MM.1S (cell line): ENCODE measurements around the gene SLIT3.

Experiments used
- DNase-seq: peaks from one replicate; pipeline ENCODE4 v3.0.0-alpha.2; 2015
- H2AFZ ChIP-seq: fragments of 300-600 bp; sonication (generic); 2 replicates; pipeline ENCODE4 v1.6.0; 2016; ENCODE audit warnings: antibody characterized with exemption, low read length
- H3F3A ChIP-seq: fragments of 300-600 bp; sonication (generic); 2 replicates; pipeline ENCODE4 v1.6.1; 2016; ENCODE audit warnings: mild to moderate bottlenecking, antibody characterized with exemption, low read length, moderate library complexity, mixed read lengths; ENCODE audit not compliant: insufficient read depth
- H3K27ac ChIP-seq: fragments of 300-600 bp; sonication (generic); 2 replicates; pipeline ENCODE4 v1.5.1; 2016; ENCODE audit warnings: mild to moderate bottlenecking, low read length
- H3K27me3 ChIP-seq: fragments of 300-600 bp; sonication (generic); replicated peaks from 2 replicates; pipeline ENCODE4 v1.6.0; 2016; ENCODE audit warnings: low read length; ENCODE audit not compliant: insufficient read depth
- H3K36me3 ChIP-seq: fragments of 300-600 bp; sonication (generic); replicated peaks from 2 replicates; pipeline ENCODE4 v1.6.1; 2016; ENCODE audit warnings: mild to moderate bottlenecking, low read length, mixed read lengths; ENCODE audit not compliant: insufficient read depth
- H3K4me1 ChIP-seq: fragments of 300-600 bp; sonication (generic); 2 replicates; pipeline ENCODE4 v1.6.1; 2016; ENCODE audit warnings: low read length, mixed read lengths
- H3K4me2 ChIP-seq: fragments of 300-600 bp; sonication (generic); 2 replicates; pipeline ENCODE4 v1.6.0; 2016; ENCODE audit warnings: low read depth, low read length
- H3K4me3 ChIP-seq: fragments of 300-600 bp; sonication (generic); 2 replicates; pipeline ENCODE4 v1.5.1; 2016; ENCODE audit warnings: low read length, mixed read lengths
- H3K79me2 ChIP-seq: fragments of 300-600 bp; sonication (generic); 2 replicates; pipeline ENCODE4 v1.6.1; 2016; ENCODE audit warnings: mixed run types, low read length, mixed read lengths
- H3K9ac ChIP-seq: fragments of 300-600 bp; sonication (generic); 2 replicates; pipeline ENCODE4 v1.6.1; 2016; ENCODE audit warnings: low read length, mixed read lengths
- H3K9me2 ChIP-seq: fragments of 300-600 bp; sonication (generic); replicated peaks from 2 replicates; pipeline ENCODE4 v1.6.1; 2016; ENCODE audit warnings: mild to moderate bottlenecking, low read length, mixed read lengths; ENCODE audit not compliant: insufficient read depth
- H3K9me3 ChIP-seq: fragments of 300-600 bp; sonication (generic); replicated peaks from 2 replicates; pipeline ENCODE4 v1.6.1; 2016; ENCODE audit warnings: mild to moderate bottlenecking, low read length, mixed read lengths; ENCODE audit not compliant: insufficient read depth
- H4K20me1 ChIP-seq: fragments of 300-600 bp; sonication (generic); 2 replicates; pipeline ENCODE4 v1.6.1; 2016; ENCODE audit warnings: mild to moderate bottlenecking, low read length, moderate library complexity, mixed read lengths; ENCODE audit not compliant: insufficient read depth
- CTCF ChIP-seq: fragments of 300-600 bp; sonication (generic); IDR thresholded peaks from 2 replicates; pipeline ENCODE4 v1.5.1; 2016; ENCODE audit warnings: antibody characterized with exemption, low read length, mixed read lengths
- EZH2 ChIP-seq: fragments of 300-600 bp; sonication (generic); optimal IDR thresholded peaks from 2 replicates; pipeline ENCODE3; 2017; ENCODE audit warnings: low read depth, mild to moderate bottlenecking, antibody characterized with exemption, low read length, mixed read lengths
- EZH2phosphoT487 ChIP-seq: fragments of 300-600 bp; sonication (generic); IDR thresholded peaks from 2 replicates; pipeline ENCODE4 v1.6.1; 2018; ENCODE audit warnings: antibody characterized with exemption, low read length

SLIT3 gene

GRCh38 chr5:169280286-169280685, 20.7 kb downstream of the SLIT3 start:
- no peaks in the 10 kb centered on the region for H3K36me3 ChIP-seq
- H3K4me3 ChIP-seq: no peak overlapping the region
- H3K9ac ChIP-seq: no peak overlapping the region
- H3F3A ChIP-seq: no peaks in the 10 kb centered on the region
- H3K9me3 ChIP-seq: no peaks in the 10 kb centered on the region
- no peaks in the 10 kb centered on the region for H3K27me3 ChIP-seq
- H3K4me2 ChIP-seq: no peak overlapping the region
- no peak overlapping the region for H3K27ac ChIP-seq
- H2AFZ ChIP-seq: no peak overlapping the region
- H3K9me2 ChIP-seq: no peaks in the 10 kb centered on the region
- TF ChIP-seq CTCF (no peak), EZH2phosphoT487 (no peak), EZH2 (no peak)
- no peaks in the 10 kb centered on the region for H3K4me1 ChIP-seq
- no peaks in the 10 kb centered on the region for H3K79me2 ChIP-seq
- no peak for DNase-seq
- H4K20me1 ChIP-seq: no peaks in the 10 kb centered on the region

- Histone ChIP-seq H3K27ac (no peak overlapping the region), H4K20me1 (no peaks in the 10 kb centered on the region), H3K79me2 (no peaks in the 10 kb centered on the region), H3K4me1 (no peaks in the 10 kb centered on the region), H3K4me2 (no peak overlapping the region), H3K9ac (no peak overlapping the region), H2AFZ (no peak overlapping the region), H3K9me3 (no peaks in the 10 kb centered on the region), H3K27me3 (no peaks in the 10 kb centered on the region), H3K4me3 (no peak overlapping the region), H3K36me3 (no peaks in the 10 kb centered on the region), H3F3A (no peaks in the 10 kb centered on the region), H3K9me2 (no peaks in the 10 kb centered on the region)
- TF ChIP-seq CTCF: no peak
- no peak for TF ChIP-seq EZH2
- no peak for TF ChIP-seq EZH2phosphoT487
- no peak for DNase-seq
Observed at GRCh38 chr5:169279125-169279524, 21.8 kb downstream of the SLIT3 start.

- no peak for DNase-seq
- no peak overlapping the region for H3K4me2 ChIP-seq
- H2AFZ ChIP-seq: no peak overlapping the region
- TF ChIP-seq CTCF: no peak
- no peak for TF ChIP-seq EZH2phosphoT487
- no peak for TF ChIP-seq EZH2
- no peaks in the 10 kb centered on the region for H3K9me2 ChIP-seq
- H4K20me1 ChIP-seq: no peaks in the 10 kb centered on the region
- no peaks in the 10 kb centered on the region for H3F3A ChIP-seq
- H3K9ac ChIP-seq: no peak overlapping the region
- H3K36me3 ChIP-seq: no peaks in the 10 kb centered on the region
- H3K4me1 ChIP-seq: no peaks in the 10 kb centered on the region
- H3K4me3 ChIP-seq: no peak overlapping the region
- no peaks in the 10 kb centered on the region for H3K27me3 ChIP-seq
- H3K27ac ChIP-seq: no peak overlapping the region
- H3K9me3 ChIP-seq: no peaks in the 10 kb centered on the region
- no peaks in the 10 kb centered on the region for H3K79me2 ChIP-seq
Observed at GRCh38 chr5:169273881-169274280, 27.1 kb downstream of the SLIT3 start.

- no peak for DNase-seq
- no peak overlapping the region for H3K4me2 ChIP-seq
- H3K9me2 ChIP-seq: no peaks in the 10 kb centered on the region
- H3K79me2 ChIP-seq: no peaks in the 10 kb centered on the region
- H2AFZ ChIP-seq: no peak overlapping the region
- H3K9ac ChIP-seq: no peak overlapping the region
- no peaks in the 10 kb centered on the region for H3K27me3 ChIP-seq
- no peak overlapping the region for H3K27ac ChIP-seq
- H3K4me1 ChIP-seq: no peaks in the 10 kb centered on the region
- H3K9me3 ChIP-seq: no peaks in the 10 kb centered on the region
- H3F3A ChIP-seq: no peaks in the 10 kb centered on the region
- no peaks in the 10 kb centered on the region for H4K20me1 ChIP-seq
- H3K4me3 ChIP-seq: no peak overlapping the region
- TF ChIP-seq EZH2phosphoT487 (no peak), CTCF (no peak), EZH2 (no peak)
- H3K36me3 ChIP-seq: no peaks in the 10 kb centered on the region
Observed at GRCh38 chr5:169273451-169273850, 27.5 kb downstream of the SLIT3 start.
